COR-L47 (cell line): ENCODE results near the gene KCNC2.
"Not testable (repeated sequence)": the region's sequence is repeated elsewhere in the genome, so short reads cannot be mapped to it uniquely, and the experiment has no call there.

Experiments
- DNase-seq: peaks from one replicate; lab custom pipeline; 2025; lab: John Stamatoyannopoulos, UW

KCNC2 gene

DNA sequence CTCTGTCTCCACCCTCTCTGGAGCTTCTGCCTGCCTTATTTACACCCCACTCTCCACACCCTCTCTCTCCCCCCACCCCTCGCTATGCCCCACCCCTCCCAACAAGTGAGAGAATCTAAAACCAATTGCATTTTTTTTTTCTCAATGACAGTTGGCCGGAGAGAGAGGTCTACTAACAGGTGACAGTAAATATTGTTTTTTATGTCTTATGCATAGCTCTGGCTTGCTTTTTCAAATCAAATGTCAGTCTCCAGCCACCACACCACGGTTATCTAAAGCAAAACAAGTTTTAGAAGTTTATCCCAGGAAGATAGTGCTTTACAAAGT, at the start of gene KCNC2:
Gene KCNC2, minus strand, starts transcription at position 28 of the 327 bp plus-strand sequence.
- no peak for DNase-seq

DNA sequence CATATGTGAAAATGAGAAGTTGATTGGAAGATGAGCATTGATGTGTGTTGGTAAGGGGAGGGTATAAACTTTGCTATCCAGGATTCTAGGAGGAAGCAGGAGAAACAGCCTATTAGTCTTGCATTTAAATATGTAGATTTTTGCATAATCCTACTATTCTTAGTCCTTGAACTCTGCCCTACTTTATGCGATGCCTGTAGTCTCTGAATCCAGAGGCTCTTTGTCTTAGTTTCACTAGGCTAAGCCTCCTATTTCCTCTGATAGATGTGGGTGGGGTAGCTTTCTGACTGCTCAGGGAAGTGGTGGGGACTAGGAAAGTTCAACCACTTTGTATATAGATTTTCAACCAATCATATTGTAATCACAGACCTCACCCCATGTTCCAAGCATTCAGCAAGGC, 49.5 kb upstream of the KCNC2 start:
- DNase-seq, result no peak

DNA sequence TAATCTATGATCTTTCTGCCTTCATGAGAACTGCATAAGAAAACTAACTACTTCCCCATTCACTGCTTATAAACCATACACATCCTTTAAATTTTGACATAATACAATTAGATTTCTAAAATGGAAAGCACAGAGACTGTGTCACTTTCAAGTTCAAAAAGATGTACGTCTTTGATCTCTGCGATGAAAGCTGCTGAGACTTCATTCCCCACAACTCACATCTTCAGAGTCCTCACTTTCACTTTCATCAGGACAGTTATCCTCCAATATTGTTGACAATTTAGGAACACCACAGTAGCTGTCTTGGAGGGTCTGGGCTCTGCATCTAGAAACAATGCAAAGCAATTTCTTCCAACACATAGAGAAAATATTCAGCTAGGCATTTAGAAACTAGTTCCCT, 47.9 kb upstream of the KCNC2 start:
- no peak for DNase-seq

DNA sequence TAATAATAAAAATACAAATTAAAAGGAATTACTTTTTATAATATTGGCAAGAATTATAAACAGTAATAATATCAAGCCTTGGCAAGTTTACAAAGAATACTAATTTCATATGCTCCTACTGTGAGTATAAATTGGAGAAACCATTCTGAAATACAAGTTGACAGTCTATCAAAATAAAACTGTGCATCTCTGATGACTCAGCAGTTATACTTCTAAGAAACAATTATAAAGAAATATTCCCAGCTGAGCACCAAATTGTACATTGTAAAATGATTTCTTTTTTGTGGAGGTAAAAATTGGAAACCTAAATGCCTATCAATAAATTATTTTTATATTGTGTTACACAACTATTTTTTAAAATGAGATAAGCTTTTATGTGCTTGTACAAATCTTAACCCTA, 35.5 kb upstream of the KCNC2 start:
- no peak for DNase-seq

DNA sequence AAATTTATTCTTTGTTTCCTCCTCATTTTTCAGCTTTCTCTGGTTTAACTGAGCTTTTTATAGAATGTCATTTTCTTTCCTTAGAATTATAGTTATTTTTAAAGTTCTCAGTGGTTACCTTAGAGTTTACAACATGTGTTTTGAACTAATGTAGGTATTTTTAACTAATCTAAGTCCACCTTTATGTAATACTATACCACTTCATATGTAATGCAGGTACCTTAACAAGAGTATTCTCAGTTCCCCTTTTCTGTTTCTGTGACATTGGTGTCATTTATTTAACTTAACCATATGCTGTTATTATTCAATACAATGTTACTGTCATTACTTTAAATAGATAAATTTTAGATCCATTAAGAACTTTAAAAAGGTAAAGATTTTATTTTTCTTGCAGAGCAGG, 30.3 kb upstream of the KCNC2 start:
- no peak for DNase-seq

DNA sequence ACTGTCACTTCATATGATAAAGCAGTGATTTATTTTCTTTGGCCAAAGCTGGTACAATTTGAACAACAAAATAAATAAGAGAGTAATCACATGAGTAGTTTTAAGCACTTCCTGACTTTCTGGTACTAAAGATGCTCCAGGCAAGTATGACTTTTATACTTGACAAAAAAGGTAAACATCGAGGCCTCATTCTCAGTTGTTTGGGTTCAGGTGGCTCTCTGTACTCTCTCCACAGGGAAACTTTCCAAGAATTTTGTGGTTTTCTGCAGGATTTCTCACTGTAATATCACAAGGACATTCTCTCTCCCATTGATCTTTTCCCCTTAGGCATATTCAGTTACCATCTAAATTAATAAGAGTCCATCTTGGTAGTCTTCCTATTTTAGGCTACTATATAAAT, 26.6 kb upstream of the KCNC2 start:
- DNase-seq, result no peak

DNA sequence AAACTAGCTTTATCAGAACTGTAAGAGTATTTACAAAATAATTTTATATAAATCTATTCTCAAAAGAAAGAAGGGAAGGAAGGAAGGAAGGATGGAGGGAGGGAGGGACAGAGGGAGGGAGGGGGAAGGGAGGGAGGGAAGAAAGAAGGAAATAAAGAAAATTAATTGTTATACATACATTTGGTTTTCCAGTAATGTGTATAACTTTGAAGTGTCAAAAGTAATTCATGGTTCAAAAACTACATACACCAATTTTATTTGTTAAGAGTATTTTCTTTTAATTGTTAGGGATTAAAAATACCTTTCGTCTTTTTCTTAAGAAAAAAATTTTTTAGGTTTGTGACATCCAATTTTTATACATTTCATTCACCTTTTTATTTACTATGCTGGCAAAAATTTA, 17.5 kb upstream of the KCNC2 start:
- no peak for DNase-seq

DNA sequence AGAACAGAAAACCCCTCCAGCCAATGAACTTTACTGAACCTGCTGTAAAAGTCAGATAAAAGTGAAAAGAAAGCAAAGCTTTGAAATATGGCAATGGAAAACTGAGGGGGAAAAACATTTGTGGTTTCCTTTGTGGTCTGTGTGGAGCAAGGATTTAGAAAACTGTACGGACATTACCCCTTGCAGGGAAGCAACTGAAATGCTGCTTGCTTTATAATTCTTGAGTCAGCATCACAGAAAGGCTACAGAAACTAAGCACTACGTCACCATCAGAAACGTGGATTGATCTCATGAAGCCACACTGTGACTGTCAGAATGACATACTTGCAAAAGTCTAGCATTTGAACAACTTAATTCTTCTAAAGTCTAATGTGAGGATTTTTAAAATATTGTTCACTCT, 2.4 kb upstream of the KCNC2 start:
- no peak for DNase-seq

DNA sequence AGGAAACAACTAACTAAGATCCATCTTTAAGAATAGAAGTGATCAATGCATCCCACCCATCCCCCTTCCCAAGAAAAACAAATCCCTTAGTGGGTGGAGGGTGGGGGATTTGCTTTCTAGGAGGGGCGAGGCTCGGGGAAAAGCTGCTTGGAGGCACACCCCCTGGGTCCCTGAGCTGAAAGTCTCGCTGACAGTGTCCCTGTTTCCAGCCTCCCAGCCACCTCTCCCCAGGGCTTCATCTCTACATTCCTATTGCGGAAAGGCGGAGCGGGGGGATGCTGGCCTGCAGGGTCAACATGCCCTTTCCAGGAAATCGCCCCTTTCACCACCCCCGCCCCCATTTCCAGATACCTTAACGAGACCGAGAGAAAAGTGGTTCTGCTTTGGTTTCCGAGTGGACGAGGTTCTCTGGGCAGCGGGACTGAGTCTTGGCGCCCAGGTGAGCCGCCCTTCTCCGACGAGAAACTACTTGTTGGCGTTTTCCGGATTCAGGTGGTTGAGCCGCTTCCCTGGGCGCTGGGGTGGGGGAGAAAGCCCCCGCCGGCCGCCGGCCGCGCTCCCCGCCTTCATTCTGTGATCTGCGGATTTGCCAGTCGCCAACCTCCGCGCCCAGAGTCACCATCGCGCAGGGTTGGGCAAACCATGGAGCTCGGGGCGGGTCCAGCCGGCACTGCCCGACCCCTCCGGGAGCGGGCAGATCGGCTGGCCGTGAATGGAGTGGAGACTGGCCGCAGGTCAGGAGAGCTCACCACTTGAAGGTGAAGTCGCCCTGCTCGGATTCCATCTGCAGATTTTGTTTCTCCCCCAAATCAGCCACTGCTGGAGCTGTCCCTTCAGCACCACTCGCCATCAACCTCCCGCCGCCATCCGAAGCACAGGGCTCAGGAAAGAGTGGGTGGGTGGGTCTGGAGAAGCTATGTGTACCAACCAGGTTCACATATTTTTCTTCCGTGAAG, 505 bp downstream of the KCNC2 start:
- DNase-seq, result no peak

DNA sequence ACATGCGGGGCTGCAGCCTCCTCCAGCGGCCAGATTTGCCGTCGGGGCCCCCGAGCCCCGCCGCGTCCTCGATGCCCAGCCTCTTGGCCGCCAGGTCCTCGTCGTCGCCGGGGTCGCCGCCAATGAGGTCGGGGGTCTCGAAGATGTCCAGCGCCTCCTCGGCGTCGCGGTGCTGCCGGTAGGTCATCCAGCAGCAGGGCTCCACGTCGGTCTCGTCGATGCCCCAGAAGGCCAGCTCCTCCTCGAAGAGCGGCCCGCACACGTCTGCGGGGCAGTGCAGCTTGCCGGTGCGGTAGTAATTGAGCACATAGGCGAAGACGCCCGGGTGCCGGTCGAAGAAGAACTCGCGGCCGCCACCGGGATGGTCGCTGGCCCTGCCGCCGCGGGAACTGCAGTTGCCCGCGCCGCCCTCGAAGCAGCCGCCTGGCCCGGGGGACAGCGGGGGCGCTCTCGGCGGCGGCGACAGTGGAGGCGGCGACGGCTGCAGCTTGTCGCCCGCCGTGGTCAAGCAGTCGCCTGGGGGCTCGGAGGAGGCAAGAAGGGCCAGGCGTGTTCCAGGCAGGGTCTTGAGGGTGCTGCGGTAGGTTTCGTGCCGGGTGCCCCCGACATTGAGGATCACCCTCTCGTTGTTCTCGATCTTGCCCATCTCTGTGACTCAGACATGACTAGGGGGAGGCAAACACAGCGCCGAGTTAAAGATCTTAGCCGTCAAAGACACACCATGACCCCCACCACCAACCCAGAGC, 2.1 kb downstream of the KCNC2 start:
- no peak for DNase-seq

DNA sequence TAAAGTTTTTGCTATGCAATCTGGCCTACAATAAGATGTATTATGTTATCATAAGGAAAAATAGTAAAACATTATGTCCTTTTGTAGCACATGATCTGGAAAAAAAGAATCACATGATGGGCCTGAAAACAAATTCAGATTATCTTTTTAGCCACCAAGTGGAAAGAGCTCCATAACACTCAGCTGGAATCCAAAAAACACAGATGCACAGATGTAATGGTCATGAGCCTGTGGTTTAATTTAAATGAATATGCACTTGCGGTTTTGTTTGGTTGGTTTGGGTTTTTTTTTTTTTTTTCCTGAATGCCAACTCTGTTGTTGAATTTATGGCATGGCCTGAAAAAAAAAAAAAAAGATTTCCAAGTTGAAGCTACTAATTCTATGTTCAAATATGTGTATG, 4.1 kb downstream of the KCNC2 start:
- DNase-seq, result no peak

DNA sequence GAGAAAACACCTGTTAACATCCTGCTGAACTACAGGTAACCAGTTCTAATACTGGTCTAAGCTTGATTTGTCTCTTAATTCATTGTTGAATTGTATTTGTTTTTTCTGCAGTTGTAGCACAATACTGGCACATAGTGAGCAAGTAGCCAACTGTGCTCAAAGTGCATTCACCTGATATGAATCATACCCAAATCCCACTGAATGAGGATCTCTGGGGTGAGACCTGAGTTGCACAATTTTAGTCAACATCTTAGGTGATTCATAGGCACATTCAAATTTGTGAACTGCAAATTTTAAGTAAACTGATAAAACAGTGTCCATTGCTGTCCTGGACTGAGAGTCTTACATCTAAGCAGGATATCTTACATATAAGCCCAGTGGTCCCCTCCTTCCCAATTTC, 12.8 kb downstream of the KCNC2 start:
- DNase-seq, result no peak

DNA sequence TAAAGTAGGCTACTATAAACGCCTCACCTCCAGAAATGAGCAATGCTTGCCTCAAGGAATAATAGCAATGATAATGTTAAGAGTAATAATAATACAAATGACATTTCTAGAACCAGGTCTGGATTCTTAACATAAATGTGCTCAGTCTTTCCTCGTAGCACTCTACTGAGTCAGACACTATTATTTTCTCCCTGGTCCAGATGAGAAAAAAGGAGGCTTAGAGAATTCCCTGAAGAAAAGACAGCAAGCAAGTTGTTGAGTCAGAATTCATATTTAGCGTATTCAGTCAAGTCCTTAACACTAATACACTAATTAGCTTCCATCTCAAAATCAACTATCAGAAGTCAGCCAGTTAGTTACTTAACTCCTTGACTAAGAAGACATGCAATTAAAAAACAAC, 13.2 kb downstream of the KCNC2 start:
- DNase-seq, result no peak

DNA sequence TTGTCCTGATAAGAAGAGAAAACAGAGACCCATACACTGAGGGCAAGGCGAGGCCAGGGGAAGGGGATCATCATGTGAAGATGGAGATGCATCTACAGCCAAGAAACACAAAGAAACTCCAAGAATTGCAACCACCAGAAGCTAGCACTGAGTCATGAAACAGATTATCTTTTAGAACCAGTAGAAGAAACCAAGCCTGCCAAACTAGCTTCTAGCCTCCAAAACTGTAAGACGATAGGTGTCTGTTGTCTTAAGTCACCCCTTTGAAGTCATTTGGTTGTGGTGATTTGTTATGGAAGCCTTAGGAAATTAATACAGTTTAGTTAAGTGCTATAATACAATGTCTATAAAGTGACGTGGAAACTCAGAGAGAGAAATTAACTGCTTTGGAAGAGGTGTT, 15.4 kb downstream of the KCNC2 start:
- DNase-seq, result no peak

DNA sequence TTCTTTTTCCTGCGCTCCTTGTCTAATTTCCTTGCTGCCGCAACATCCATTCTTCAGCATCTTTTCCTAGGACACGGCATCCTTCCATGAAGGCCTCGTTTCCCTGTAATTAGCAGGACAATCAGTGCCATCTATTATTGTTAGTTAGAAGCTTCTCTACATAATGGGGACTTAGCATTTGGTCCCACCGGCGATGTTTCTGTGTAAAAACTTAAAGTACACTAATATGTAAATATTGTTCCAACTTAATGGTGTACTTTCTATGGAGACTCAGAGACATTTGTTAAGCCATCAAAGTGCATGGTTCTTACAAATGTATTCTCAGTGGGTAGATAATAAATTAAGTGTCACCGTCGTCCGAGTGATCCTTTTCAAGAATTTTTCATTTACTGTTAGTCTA, 17.4 kb downstream of the KCNC2 start:
- no peak for DNase-seq

DNA sequence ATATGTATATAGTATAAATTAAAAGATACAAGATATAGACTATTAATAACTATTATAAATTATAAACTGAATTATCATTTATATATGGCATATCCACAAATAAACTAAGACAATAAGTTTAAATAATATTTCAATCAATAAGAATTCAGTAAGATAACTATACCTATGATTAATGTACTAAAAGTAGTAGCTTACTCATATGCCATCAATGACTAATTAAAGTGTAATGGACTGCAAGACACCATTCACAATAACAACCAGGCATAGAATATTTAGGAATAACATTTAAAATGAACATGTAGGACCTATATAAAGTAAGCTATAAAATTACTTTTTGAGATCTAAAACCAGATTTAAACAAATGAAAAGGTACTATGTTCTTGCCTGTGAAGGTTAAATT, 18.8 kb downstream of the KCNC2 start:
- no peak for DNase-seq

DNA sequence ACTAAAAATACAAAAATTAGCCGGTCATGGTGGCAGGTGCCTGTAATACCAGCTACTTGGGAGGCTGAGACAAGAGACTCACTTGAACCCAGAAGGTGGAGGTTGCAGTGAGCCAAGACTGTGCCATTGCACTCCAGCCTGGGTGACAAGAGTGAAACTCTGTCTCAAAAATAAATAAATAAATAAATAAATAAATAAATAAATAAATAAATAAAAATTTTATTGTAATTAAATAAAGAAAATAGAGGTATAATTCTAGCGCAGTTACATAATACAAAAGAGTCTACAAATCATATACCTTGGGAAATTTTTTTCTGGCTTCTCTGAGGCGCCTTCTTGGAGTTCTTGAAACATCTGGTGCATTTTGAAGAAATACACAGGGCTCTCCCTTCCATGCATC, 23.8 kb downstream of the KCNC2 start:
- not testable (repeated sequence) for DNase-seq

DNA sequence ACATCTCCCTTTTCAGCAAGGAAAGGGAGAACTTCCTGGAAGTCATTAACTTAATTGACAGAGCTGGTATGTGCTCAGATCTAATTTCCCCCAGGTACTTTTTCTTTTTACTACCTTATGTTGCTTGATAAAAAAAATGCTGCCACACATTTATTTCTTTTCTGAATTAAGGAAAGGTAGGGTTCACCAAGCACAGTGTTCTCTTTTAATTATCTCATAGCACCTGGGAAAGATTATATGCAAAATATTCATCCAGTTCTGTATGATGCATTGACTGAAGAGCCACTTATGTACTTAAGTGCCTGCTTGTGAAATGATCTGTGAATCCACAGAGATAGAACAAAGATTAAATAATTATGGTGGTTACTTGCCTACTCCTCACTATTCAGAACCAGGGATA, 25.1 kb downstream of the KCNC2 start:
- no peak for DNase-seq

DNA sequence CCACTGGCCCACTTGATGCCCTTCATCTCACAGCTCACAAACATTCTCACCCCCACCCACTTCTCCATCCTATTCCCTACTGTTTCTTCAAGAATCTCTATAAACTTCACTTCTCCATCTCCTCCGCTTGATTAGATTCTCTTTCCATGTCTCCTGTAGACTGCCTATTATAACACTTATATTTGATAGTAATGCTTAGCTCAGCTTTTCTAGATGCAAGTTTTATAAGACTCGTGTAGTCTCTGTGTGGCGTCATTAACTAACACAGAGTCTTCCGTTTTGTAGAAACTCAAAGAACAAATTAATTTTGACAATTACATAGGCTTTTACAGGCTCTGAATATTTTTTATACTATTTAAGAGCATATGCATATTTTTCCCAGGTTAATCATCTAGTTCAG, 25.7 kb downstream of the KCNC2 start:
- DNase-seq, result no peak

DNA sequence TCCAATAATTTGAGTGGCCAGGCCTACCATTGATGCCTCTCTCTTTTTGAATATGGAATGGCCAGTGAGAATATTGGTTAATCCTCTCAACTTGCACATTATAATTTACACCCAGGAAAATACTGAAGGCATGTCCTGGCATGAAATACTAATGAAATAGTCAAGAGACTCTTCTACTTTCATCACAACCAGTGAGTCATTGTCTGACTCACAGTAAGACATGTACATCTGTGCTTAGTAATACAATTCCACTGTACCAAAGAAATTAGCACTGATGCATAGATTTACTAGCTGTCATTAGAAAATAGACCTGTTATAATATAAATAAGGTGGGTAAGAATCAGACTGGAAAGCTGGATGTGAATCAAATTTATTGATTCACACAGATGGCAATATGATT, 31.6 kb downstream of the KCNC2 start:
- no peak for DNase-seq

DNA sequence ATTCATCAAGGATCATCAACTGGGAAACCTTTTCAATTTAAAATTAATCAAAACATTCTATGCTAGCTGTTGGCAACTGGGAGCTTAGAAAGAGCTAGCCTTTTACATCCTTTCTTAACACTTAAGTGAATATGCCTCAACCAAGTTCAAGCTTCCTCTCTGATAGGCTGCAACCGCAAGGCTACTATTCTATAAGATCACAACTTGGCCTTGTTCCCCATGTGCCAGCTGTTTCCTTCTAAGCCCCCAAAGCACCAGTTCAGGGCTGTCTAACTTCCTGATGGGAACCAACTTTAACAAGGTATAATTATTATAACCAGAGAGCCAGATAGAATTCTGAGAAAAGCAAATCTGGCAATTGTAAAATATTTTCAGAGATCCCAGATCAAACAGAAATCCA, 37.0 kb downstream of the KCNC2 start:
- no peak for DNase-seq

DNA sequence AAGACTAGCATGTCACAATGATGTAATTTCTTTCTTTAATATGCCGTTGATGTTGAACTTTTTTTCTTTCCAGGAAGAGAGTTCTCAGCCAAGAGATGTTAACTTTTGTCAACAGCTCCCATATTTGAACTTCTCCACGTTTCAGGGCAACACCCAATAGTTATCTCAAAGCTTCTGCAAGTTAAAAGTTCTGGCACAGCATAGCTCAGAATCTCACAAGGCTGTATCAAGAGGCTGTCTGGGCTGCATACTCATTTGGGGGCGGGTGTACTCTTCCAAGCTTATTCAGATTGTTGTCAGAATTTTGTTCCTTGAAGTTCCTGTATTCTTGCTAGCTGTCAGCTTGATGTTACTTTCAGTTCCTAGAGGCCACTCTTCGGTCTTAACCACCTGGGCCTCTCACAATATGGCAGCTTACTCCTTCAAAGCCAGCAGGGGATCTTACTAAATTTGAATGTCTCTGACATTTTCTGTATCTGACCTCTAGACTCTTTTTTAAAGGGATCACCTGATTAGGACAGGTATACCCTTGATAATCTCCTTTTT, 38.9 kb downstream of the KCNC2 start:
- no peak for DNase-seq

DNA sequence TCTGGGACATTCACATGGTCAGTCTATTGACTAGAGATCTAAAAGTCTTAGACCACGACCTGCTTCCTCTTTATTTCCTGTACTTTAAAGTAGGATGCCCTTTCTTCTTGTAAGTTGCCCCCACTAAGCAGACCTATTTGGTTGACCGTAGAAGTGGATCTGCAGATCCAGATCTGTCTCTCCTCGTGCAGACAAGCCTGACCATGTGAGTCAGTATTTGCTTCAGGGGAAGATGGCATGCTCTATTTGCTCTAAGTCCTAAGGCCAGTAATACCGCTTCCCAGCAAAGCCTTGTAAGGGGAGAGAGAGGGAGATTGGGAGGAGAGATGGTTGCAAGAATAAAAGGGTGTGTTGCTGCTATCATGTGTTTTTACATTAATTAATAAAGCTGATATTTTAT, 46.8 kb downstream of the KCNC2 start:
- no peak for DNase-seq
